ENCODE data around the gene ABCG1.

- TF ChIP-seq CTCF (conservative IDR thresholded peaks at IDR 0.05; ENCODE audit: low read depth, low read length): no peak
- no peak for TF ChIP-seq USF2 (IDR thresholded peaks at IDR 0.05; ENCODE audit: low read depth, low read length)
- TF ChIP-seq RFX5 (IDR thresholded peaks at IDR 0.05; ENCODE audit: low read depth, low read length): no peak
- no peak for TF ChIP-seq POLR2A (IDR thresholded peaks at IDR 0.05; ENCODE audit: low read depth, low read length)
- TF ChIP-seq MXI1 (IDR thresholded peaks at IDR 0.05; ENCODE audit: borderline replicate concordance, low read depth, low read length): no peak
- no peak for TF ChIP-seq BHLHE40 (IDR thresholded peaks at IDR 0.05; ENCODE audit: low read depth, low read length)
- no peak for TF ChIP-seq MAZ (IDR thresholded peaks at IDR 0.05; ENCODE audit: borderline replicate concordance, low read depth, low read length)
- no peak for TF ChIP-seq ELK1 (IDR thresholded peaks at IDR 0.05; ENCODE audit: borderline replicate concordance, low read depth, low read length)
- no peak for TF ChIP-seq RCOR1 (IDR thresholded peaks at IDR 0.05; ENCODE audit: insufficient replicate concordance, low read length)
These were observed 2.8 kb upstream of the ABCG1 start for GRCh38 chr21:42215942-42216725.
